22Rv1 (cell line): Measurements from ENCODE around the gene C6orf15.

Experiments
- CTCF ChIP-seq: fragments of 450-650 bp; IDR thresholded peaks from 2 replicates; pipeline ENCODE4 v1.5.1; 2017; ENCODE audit warnings: mild to moderate bottlenecking
- ZFX ChIP-seq: fragments of 450-650 bp; IDR thresholded peaks from 2 replicates; pipeline ENCODE4 v1.6.1; 2017; ENCODE audit warnings: antibody characterized with exemption, borderline replicate concordance

GRCh38 chr6:31156641-31157040, 44.3 kb upstream of the C6orf15 start:
- TF ChIP-seq CTCF (no peak), ZFX (no peak)
